Measurements from ENCODE around the gene TMEM69. TPM values are rescaled to one million over a fixed set of nuclear protein-coding genes. Genes with fewer than 3 reads are reported as not detected.

TMEM69 gene
- total and polyA plus RNA-seq, 2 of the 13 experiments (the other 11 are each of a cell fraction or from before 2014, with no cell fraction given): 25.4 to 135 TPM

DNA sequence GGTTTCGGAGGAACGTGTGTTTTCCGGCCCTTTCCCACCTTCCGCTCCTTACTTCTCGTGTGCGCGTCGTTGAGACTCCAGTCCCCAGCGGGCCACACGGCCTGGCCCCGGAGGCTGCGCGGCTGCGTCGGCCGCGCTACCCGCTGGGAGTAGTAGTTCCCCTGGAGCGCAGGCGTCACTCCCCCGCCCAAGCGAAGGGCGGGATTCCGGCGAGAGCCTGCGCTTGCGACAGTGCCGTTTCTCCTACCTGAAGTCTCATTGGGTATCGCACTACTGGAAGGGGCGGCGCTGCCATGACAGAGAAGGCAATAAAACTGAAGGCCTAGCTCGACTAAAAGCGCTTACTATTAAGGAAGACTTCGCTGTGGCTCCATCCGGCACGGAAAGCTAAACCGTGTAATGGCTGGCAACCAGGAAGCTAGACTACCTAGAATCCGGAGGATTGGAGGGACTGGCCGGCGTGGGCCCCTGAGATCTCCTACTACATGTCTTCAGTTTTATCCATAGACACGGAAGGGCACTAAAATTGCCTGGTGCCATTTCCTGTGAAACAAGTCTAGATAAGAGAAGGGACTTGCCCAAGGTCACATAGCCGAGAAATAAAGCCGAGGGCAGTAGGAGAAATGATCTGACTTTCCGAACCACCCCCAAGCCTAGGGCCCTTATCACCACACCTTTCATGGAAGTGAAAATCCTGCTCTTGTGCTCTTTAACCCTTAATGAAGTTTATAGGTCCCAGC is 797 bp upstream of the TMEM69 start (continued):
- TF ChIP-seq, protein P1, sequence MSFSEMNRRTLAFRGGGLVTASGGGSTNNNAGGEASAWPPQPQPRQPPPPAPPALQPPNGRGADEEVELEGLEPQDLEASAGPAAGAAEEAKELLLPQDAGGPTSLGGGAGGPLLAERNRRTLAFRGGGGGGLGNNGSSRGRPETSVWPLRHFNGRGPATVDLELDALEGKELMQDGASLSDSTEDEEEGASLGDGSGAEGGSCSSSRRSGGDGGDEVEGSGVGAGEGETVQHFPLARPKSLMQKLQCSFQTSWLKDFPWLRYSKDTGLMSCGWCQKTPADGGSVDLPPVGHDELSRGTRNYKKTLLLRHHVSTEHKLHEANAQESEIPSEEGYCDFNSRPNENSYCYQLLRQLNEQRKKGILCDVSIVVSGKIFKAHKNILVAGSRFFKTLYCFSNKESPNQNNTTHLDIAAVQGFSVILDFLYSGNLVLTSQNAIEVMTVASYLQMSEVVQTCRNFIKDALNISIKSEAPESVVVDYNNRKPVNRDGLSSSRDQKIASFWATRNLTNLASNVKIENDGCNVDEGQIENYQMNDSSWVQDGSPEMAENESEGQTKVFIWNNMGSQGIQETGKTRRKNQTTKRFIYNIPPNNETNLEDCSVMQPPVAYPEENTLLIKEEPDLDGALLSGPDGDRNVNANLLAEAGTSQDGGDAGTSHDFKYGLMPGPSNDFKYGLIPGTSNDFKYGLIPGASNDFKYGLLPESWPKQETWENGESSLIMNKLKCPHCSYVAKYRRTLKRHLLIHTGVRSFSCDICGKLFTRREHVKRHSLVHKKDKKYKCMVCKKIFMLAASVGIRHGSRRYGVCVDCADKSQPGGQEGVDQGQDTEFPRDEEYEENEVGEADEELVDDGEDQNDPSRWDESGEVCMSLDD (CRISPR knock-in tag; IDR thresholded peaks at IDR 0.05; ENCODE audit: borderline replicate concordance): no peak
- TF ChIP-seq KDM2A (CRISPR knock-in tag; IDR thresholded peaks at IDR 0.05; ENCODE audit: borderline replicate concordance, low read depth) (peak; percentile 73), ZNF264 (CRISPR knock-in tag; IDR thresholded peaks at IDR 0.05) (no peak), KAT7 (CRISPR knock-in tag; IDR thresholded peaks at IDR 0.05; ENCODE audit: borderline replicate concordance) (no peak), PHF5A (CRISPR knock-in tag; IDR thresholded peaks at IDR 0.05; ENCODE audit: low read depth, unreplicated experiment) (no peak), SMC3 (IDR thresholded peaks at IDR 0.05; ENCODE audit: low read length) (peak; percentile 1; the same call in 1 of the 2 replicates), HNRNPL (IDR thresholded peaks at IDR 0.05; ENCODE audit: low read depth, low read length) (no peak; the same call in 1 of the 2 replicates), SNAI1 (CRISPR knock-in tag; IDR thresholded peaks at IDR 0.05; ENCODE audit: borderline replicate concordance) (peak; percentile 51; the same call in 1 of the 2 replicates), NFE2L2 (IDR thresholded peaks at IDR 0.05; ENCODE audit: low read length) (no peak), ZFP36L1 (CRISPR knock-in tag; IDR thresholded peaks at IDR 0.05) (no peak), ZFP90 (CRISPR knock-in tag; IDR thresholded peaks at IDR 0.05; ENCODE audit: borderline replicate concordance) (no peak), ETV5 (CRISPR knock-in tag; IDR thresholded peaks at IDR 0.05; ENCODE audit: borderline replicate concordance) (no peak; the same call in 1 of the 2 replicates), ZNF607 (CRISPR knock-in tag; IDR thresholded peaks at IDR 0.05; ENCODE audit: borderline replicate concordance) (peak; percentile 31; the same call in 1 of the 2 replicates), ZNF335 (CRISPR knock-in tag; IDR thresholded peaks at IDR 0.05) (no peak), REXO4 (CRISPR knock-in tag; IDR thresholded peaks at IDR 0.05; ENCODE audit: borderline replicate concordance) (no peak), LCORL (IDR thresholded peaks at IDR 0.05) (no peak), LCORL (CRISPR knock-in tag; IDR thresholded peaks at IDR 0.05) (no peak), MAF1 (CRISPR knock-in tag; IDR thresholded peaks at IDR 0.05; ENCODE audit: borderline replicate concordance) (no peak), KMT2A (CRISPR knock-in tag; IDR thresholded peaks at IDR 0.05) (0 out of 2 replicates have a peak, but pooled peaks have one; percentile 23), HMG20B (CRISPR knock-in tag; conservative IDR thresholded peaks at IDR 0.05) (no peak), NFIC (IDR thresholded peaks at IDR 0.05; ENCODE audit: low read length) (no peak), ZNF614 (CRISPR knock-in tag; IDR thresholded peaks at IDR 0.05; ENCODE audit: borderline replicate concordance) (no peak), SCMH1 (CRISPR knock-in tag; IDR thresholded peaks at IDR 0.05; ENCODE audit: borderline replicate concordance) (no peak), ATAD3A (CRISPR knock-in tag; IDR thresholded peaks at IDR 0.05) (no peak)
- TF ChIP-seq, protein P2, sequence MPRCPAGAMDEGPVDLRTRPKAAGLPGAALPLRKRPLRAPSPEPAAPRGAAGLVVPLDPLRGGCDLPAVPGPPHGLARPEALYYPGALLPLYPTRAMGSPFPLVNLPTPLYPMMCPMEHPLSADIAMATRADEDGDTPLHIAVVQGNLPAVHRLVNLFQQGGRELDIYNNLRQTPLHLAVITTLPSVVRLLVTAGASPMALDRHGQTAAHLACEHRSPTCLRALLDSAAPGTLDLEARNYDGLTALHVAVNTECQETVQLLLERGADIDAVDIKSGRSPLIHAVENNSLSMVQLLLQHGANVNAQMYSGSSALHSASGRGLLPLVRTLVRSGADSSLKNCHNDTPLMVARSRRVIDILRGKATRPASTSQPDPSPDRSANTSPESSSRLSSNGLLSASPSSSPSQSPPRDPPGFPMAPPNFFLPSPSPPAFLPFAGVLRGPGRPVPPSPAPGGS (CRISPR knock-in tag; IDR thresholded peaks at IDR 0.05): no peak
- TF ChIP-seq, protein P3, sequence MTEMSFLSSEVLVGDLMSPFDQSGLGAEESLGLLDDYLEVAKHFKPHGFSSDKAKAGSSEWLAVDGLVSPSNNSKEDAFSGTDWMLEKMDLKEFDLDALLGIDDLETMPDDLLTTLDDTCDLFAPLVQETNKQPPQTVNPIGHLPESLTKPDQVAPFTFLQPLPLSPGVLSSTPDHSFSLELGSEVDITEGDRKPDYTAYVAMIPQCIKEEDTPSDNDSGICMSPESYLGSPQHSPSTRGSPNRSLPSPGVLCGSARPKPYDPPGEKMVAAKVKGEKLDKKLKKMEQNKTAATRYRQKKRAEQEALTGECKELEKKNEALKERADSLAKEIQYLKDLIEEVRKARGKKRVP (CRISPR knock-in tag; IDR thresholded peaks at IDR 0.05): peak in 1 of 2 experiments; percentile 30; a peak in 1 of 4 replicates

Data from HepG2 (cell line).